ENCODE data around the gene UNC13A. TPM values are rescaled to one million over a fixed set of nuclear protein-coding genes. Genes with fewer than 3 reads are reported as not detected.

The UNC13A gene
- total RNA-seq, 4 donors from 2014 or later: 0.16 TPM; not detected in 3

GRCh38 chr19:17565611-17566010 lies 122.5 kb downstream of the UNC13A start:
- peaks cover 84% of the 10 kb centered on the region for H3K36me3 ChIP-seq
- TF ChIP-seq EP300 (IDR thresholded peaks at IDR 0.05): no peak
- no peak for TF ChIP-seq POLR2A (IDR thresholded peaks at IDR 0.05)
- no peak for TF ChIP-seq CTCF (IDR thresholded peaks at IDR 0.05)
- no peak for TF ChIP-seq POLR2AphosphoS5 (IDR thresholded peaks at IDR 0.05)

GRCh38 chr19:17564781-17565180 lies 123.4 kb downstream of the UNC13A start:
- 69% methylated on average over 6 of the region's 6 CpGs for WGBS
- TF ChIP-seq POLR2AphosphoS5 (IDR thresholded peaks at IDR 0.05): no peak
- TF ChIP-seq EP300 (IDR thresholded peaks at IDR 0.05): no peak
- no peak for TF ChIP-seq POLR2A (IDR thresholded peaks at IDR 0.05)
- TF ChIP-seq CTCF (IDR thresholded peaks at IDR 0.05): no peak

More at GRCh38 chr19:17565611-17566010, 122.5 kb downstream of the UNC13A start:
- Histone ChIP-seq H3K4me1 (peaks cover 2% of the 10 kb centered on the region), H3K27ac (no peak overlapping the region), H3K9me3 (no peaks in the 10 kb centered on the region), H3K4me3 (no peak overlapping the region), H3K27me3 (no peaks in the 10 kb centered on the region)
- WGBS: 76% methylated on average over 3 of the region's 3 CpGs
- no peak for DNase-seq (ENCODE audit: low spot score in 2 of 2)

GRCh38 chr19:17562561-17562960 lies 125.6 kb downstream of the UNC13A start:
- TF ChIP-seq POLR2A (IDR thresholded peaks at IDR 0.05) (no peak), POLR2AphosphoS5 (IDR thresholded peaks at IDR 0.05) (no peak), EP300 (IDR thresholded peaks at IDR 0.05) (no peak), CTCF (IDR thresholded peaks at IDR 0.05) (no peak)
- H3K27me3 ChIP-seq: no peaks in the 10 kb centered on the region
- H3K36me3 ChIP-seq: peaks cover 76% of the 10 kb centered on the region
- no peak for DNase-seq (ENCODE audit: low spot score in 2 of 2)
- 83% methylated on average over 11 of the region's 11 CpGs for WGBS
- H3K9me3 ChIP-seq: no peaks in the 10 kb centered on the region
- H3K4me1 ChIP-seq: peaks cover 8% of the 10 kb centered on the region
- no peak overlapping the region for H3K27ac ChIP-seq
- H3K4me3 ChIP-seq: no peak overlapping the region

More at GRCh38 chr19:17564781-17565180, 123.4 kb downstream of the UNC13A start:
- no peak for DNase-seq (ENCODE audit: low spot score in 2 of 2)
- peaks cover 84% of the 10 kb centered on the region for H3K36me3 ChIP-seq
- no peak overlapping the region for H3K4me3 ChIP-seq
- no peaks in the 10 kb centered on the region for H3K27me3 ChIP-seq
- H3K27ac ChIP-seq: no peak overlapping the region
- H3K4me1 ChIP-seq: peaks cover 2% of the 10 kb centered on the region
- no peaks in the 10 kb centered on the region for H3K9me3 ChIP-seq

- Histone ChIP-seq H3K4me3 (no peak overlapping the region), H3K9me3 (no peaks in the 10 kb centered on the region), H3K4me1 (peaks cover 12% of the 10 kb centered on the region), H3K36me3 (peaks cover 71% of the 10 kb centered on the region), H3K27me3 (no peaks in the 10 kb centered on the region), H3K27ac (no peak overlapping the region)
- WGBS: 93% methylated on average over 4 of the region's 4 CpGs
- no peak for DNase-seq (ENCODE audit: low spot score in 2 of 2)
- TF ChIP-seq CTCF (IDR thresholded peaks at IDR 0.05) (no peak), POLR2A (IDR thresholded peaks at IDR 0.05) (no peak), POLR2AphosphoS5 (IDR thresholded peaks at IDR 0.05) (no peak), EP300 (IDR thresholded peaks at IDR 0.05) (no peak)
These were observed 126.1 kb downstream of the UNC13A start for GRCh38 chr19:17562097-17562496.

GRCh38 chr19:17560205-17560595 lies 128.0 kb downstream of the UNC13A start:
- 66% methylated on average over 14 of the region's 14 CpGs for WGBS
- no peaks in the 10 kb centered on the region for H3K27me3 ChIP-seq
- peaks cover 25% of the 10 kb centered on the region for H3K4me1 ChIP-seq
- no peak overlapping the region for H3K4me3 ChIP-seq
- H3K27ac ChIP-seq: no peak overlapping the region
- H3K9me3 ChIP-seq: no peaks in the 10 kb centered on the region
- H3K36me3 ChIP-seq: peaks cover 53% of the 10 kb centered on the region
- no peak for DNase-seq (ENCODE audit: low spot score in 2 of 2)
- TF ChIP-seq CTCF (IDR thresholded peaks at IDR 0.05) (no peak), POLR2A (IDR thresholded peaks at IDR 0.05) (no peak), POLR2AphosphoS5 (IDR thresholded peaks at IDR 0.05) (no peak), EP300 (IDR thresholded peaks at IDR 0.05) (no peak)

All from suprapubic skin (tissue), 4 donors.